22Rv1 (cell line): Measurements from ENCODE around the gene MT1F.

Source experiments
- ZFX ChIP-seq: fragments of 450-650 bp; IDR thresholded peaks from 2 replicates; pipeline ENCODE4 v1.6.1; 2017; ENCODE audit warnings: antibody characterized with exemption, borderline replicate concordance
- TF ChIP-seq, protein P1 (sequence below): fragments of 450-650 bp; IDR thresholded peaks from 2 replicates; pipeline ENCODE4 v1.5.1; 2017; ENCODE audit warnings: mild to moderate bottlenecking

DNA sequence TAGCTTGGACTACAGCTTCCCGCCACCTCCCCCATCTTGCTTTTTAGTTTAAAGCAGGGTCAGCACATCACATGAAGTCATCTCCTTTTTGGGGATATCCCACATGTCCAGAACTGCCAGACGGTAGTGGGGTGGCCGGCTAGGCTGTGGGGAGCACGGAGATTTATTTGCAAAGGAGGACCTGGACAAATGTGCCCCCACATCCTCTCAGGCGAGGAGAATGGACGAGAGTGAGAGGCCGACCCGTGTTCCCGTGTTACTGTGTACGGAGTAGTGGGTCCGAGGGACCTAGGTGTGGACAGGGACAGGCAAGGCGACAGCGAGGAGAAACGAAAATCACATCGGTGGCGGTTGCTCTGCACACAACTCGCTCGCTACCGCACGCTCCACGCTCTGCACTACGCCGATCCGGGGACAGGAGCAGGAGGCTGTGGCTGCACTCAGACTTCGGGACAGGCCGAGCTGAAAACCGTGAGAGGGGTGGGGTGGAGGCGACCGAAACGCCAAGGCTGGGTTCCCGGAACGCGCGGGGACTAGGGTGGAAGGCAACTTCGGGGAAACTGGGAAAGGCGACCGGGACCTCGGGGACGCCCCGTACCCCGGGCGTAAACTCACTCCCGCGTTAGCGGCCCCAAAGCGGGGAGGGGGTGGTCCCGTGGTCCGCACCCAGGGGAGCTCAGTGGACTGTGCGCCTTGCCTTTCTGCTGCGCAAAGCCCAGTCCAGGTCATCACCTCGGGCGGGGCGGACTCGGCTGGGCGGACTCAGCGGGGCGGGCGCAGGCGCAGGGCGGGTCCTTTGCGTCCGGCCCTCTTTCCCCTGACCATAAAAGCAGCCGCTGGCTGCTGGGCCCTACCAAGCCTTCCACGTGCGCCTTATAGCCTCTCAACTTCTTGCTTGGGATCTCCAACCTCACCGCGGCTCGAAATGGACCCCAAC lies 19.7 kb upstream of the MT1F start, which contains the start of gene MT1A:
- TF ChIP-seq, protein P1, sequence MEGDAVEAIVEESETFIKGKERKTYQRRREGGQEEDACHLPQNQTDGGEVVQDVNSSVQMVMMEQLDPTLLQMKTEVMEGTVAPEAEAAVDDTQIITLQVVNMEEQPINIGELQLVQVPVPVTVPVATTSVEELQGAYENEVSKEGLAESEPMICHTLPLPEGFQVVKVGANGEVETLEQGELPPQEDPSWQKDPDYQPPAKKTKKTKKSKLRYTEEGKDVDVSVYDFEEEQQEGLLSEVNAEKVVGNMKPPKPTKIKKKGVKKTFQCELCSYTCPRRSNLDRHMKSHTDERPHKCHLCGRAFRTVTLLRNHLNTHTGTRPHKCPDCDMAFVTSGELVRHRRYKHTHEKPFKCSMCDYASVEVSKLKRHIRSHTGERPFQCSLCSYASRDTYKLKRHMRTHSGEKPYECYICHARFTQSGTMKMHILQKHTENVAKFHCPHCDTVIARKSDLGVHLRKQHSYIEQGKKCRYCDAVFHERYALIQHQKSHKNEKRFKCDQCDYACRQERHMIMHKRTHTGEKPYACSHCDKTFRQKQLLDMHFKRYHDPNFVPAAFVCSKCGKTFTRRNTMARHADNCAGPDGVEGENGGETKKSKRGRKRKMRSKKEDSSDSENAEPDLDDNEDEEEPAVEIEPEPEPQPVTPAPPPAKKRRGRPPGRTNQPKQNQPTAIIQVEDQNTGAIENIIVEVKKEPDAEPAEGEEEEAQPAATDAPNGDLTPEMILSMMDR: no peak
- TF ChIP-seq ZFX: no peak
